ENCODE results near the gene CFAP47. TPM values are rescaled to one million over a fixed set of nuclear protein-coding genes. Genes with fewer than 3 reads are reported as not detected.
A peak's percentile ranks its signal among the peaks of the same experiment; 100 is the strongest.

The CFAP47 gene
- total RNA-seq, 1 donor from 2014 or later: not detected

DNA sequence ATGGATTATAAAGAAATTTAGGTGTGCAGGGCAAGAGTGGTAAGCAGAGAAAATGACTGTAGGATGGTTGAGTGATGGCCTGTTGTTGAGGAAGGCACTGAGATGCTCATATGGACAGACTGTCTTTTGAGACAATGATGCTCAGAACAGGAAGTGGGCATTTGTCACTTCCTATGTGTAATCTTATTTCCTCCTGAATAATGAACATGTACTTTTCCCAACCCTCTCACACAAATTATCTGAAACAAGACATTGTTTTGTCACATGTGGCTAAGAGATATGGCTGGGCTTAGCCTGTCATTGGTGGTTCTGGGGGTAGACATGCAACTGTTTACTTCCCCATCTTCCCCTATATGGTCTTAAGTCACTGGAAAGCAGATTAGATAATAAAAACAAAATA lies 240.5 kb downstream of the CFAP47 start:
- Histone ChIP-seq H3K9ac (ENCODE audit: low read length) (no peak overlapping the region), H4K20me1 (ENCODE audit: insufficient read depth, low read length) (no peaks in the 10 kb centered on the region), H2AFZ (ENCODE audit: low read depth, low read length) (no peak overlapping the region), H3K27me3 (ENCODE audit: insufficient read depth, low read length) (no peaks in the 10 kb centered on the region), H3K36me3 (ENCODE audit: insufficient read depth, low read length) (no peaks in the 10 kb centered on the region), H3K4me1 (ENCODE audit: insufficient read depth, low read length) (no peaks in the 10 kb centered on the region), H3K9me3 (ENCODE audit: insufficient read depth, low read depth, low read length) (no peaks in the 10 kb centered on the region), H3K4me3 (ENCODE audit: insufficient read depth, low read depth, low read length) (no peak overlapping the region), H3K4me2 (ENCODE audit: low read length) (no peak overlapping the region), H3K79me2 (ENCODE audit: insufficient read depth, low read length) (no peaks in the 10 kb centered on the region), H3K27ac (ENCODE audit: low read depth, low read length) (no peak overlapping the region)
- Mint-ChIP-seq H3K27me3 (ENCODE audit: low read depth, unreplicated experiment) (no peaks in the 10 kb centered on the region), H3K27ac (ENCODE audit: unreplicated experiment) (no peak overlapping the region), H3K36me3 (ENCODE audit: low read depth, unreplicated experiment) (no peaks in the 10 kb centered on the region), H3K4me3 (ENCODE audit: unreplicated experiment) (no peak overlapping the region), H3K4me1 (ENCODE audit: low read depth, unreplicated experiment) (no peaks in the 10 kb centered on the region), H3K9me3 (ENCODE audit: unreplicated experiment) (no peaks in the 10 kb centered on the region)
- FAIRE-seq: peak; percentile 90
- no peak for TF ChIP-seq EZH2 (IDR thresholded peaks at IDR 0.05; ENCODE audit: insufficient read depth, low read length)
- TF ChIP-seq, protein P1, sequence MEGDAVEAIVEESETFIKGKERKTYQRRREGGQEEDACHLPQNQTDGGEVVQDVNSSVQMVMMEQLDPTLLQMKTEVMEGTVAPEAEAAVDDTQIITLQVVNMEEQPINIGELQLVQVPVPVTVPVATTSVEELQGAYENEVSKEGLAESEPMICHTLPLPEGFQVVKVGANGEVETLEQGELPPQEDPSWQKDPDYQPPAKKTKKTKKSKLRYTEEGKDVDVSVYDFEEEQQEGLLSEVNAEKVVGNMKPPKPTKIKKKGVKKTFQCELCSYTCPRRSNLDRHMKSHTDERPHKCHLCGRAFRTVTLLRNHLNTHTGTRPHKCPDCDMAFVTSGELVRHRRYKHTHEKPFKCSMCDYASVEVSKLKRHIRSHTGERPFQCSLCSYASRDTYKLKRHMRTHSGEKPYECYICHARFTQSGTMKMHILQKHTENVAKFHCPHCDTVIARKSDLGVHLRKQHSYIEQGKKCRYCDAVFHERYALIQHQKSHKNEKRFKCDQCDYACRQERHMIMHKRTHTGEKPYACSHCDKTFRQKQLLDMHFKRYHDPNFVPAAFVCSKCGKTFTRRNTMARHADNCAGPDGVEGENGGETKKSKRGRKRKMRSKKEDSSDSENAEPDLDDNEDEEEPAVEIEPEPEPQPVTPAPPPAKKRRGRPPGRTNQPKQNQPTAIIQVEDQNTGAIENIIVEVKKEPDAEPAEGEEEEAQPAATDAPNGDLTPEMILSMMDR (IDR thresholded peaks at IDR 0.05; ENCODE audit: insufficient read depth, low read depth, low read length): no peak
- DNase-seq (ENCODE audit: low read depth): no peak

DNA sequence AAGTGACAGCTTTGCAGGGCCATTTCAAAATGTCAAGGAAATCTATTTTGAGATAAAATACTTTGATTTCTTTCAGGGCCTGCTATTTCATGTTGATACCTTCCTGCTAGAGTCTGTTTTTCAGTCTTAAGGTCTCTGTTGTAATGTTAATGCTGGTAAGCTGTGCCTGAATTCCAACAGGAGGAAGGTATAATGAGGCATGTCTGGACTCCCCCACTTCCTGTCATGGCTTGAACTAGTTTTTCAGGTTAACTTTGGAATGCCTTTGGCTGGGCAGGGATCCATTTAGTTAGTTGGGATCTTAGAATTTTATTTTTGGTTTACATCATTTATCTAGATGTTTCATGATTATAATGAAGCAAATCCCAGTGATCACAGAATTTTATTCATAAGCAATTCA lies 279.0 kb downstream of the CFAP47 start:
- H3K36me3 Mint-ChIP-seq (ENCODE audit: low read depth, unreplicated experiment): no peaks in the 10 kb centered on the region
- no peak overlapping the region for H3K4me3 Mint-ChIP-seq (ENCODE audit: unreplicated experiment)
- TF ChIP-seq EZH2 (IDR thresholded peaks at IDR 0.05; ENCODE audit: insufficient read depth, low read length): no peak
- TF ChIP-seq, protein P1 (IDR thresholded peaks at IDR 0.05; ENCODE audit: insufficient read depth, low read depth, low read length): no peak
- DNase-seq (ENCODE audit: low read depth) (no peak), FAIRE-seq (peak; percentile 49)
- H3K4me3 ChIP-seq (ENCODE audit: insufficient read depth, low read depth, low read length): no peak overlapping the region
- H3K27ac ChIP-seq (ENCODE audit: low read depth, low read length): no peak overlapping the region
- H3K79me2 ChIP-seq (ENCODE audit: insufficient read depth, low read length): no peaks in the 10 kb centered on the region
- H4K20me1 ChIP-seq (ENCODE audit: insufficient read depth, low read length): no peaks in the 10 kb centered on the region
- H3K9me3 ChIP-seq (ENCODE audit: insufficient read depth, low read depth, low read length): no peaks in the 10 kb centered on the region
- H3K9ac ChIP-seq (ENCODE audit: low read length): no peak overlapping the region
- no peaks in the 10 kb centered on the region for H3K36me3 ChIP-seq (ENCODE audit: insufficient read depth, low read length)
- H3K27me3 ChIP-seq (ENCODE audit: insufficient read depth, low read length): no peaks in the 10 kb centered on the region
- no peaks in the 10 kb centered on the region for H3K4me1 Mint-ChIP-seq (ENCODE audit: low read depth, unreplicated experiment)
- H3K4me1 ChIP-seq (ENCODE audit: insufficient read depth, low read length): no peaks in the 10 kb centered on the region
- H3K4me2 ChIP-seq (ENCODE audit: low read length): no peak overlapping the region
- H3K27me3 Mint-ChIP-seq (ENCODE audit: low read depth, unreplicated experiment): no peaks in the 10 kb centered on the region
- H3K9me3 Mint-ChIP-seq (ENCODE audit: unreplicated experiment): no peaks in the 10 kb centered on the region
- no peak overlapping the region for H3K27ac Mint-ChIP-seq (ENCODE audit: unreplicated experiment)
- H2AFZ ChIP-seq (ENCODE audit: low read depth, low read length): no peak overlapping the region

DNA sequence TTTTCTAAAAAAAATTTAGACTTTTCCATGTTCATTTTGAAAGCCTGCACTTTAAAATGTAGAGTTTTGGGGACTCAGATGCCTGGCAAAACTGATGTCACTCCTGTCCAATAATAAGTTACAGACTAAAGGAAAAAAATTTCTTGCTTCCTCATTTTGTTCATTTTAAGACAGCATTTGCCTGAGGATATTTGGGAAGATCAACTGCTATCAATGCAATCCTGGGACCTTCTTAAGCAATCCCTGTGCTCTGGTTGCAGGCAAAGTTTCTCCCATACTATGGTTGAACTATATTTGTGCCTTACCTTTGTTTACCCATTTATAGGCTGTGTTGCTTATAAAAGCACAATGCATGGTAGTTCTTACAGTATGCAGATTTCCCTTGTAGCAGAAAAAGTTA lies 280.4 kb downstream of the CFAP47 start:
- Histone ChIP-seq H3K4me3 (ENCODE audit: insufficient read depth, low read depth, low read length) (no peak overlapping the region), H3K79me2 (ENCODE audit: insufficient read depth, low read length) (no peaks in the 10 kb centered on the region), H3K4me2 (ENCODE audit: low read length) (no peak overlapping the region), H4K20me1 (ENCODE audit: insufficient read depth, low read length) (no peaks in the 10 kb centered on the region), H3K27ac (ENCODE audit: low read depth, low read length) (no peak overlapping the region), H2AFZ (ENCODE audit: low read depth, low read length) (no peak overlapping the region), H3K27me3 (ENCODE audit: insufficient read depth, low read length) (no peaks in the 10 kb centered on the region), H3K4me1 (ENCODE audit: insufficient read depth, low read length) (no peaks in the 10 kb centered on the region), H3K9me3 (ENCODE audit: insufficient read depth, low read depth, low read length) (no peaks in the 10 kb centered on the region), H3K36me3 (ENCODE audit: insufficient read depth, low read length) (no peaks in the 10 kb centered on the region), H3K9ac (ENCODE audit: low read length) (no peak overlapping the region)
- Mint-ChIP-seq H3K27me3 (ENCODE audit: low read depth, unreplicated experiment) (no peaks in the 10 kb centered on the region), H3K4me1 (ENCODE audit: low read depth, unreplicated experiment) (no peaks in the 10 kb centered on the region), H3K27ac (ENCODE audit: unreplicated experiment) (no peak overlapping the region), H3K4me3 (ENCODE audit: unreplicated experiment) (no peak overlapping the region), H3K9me3 (ENCODE audit: unreplicated experiment) (no peaks in the 10 kb centered on the region), H3K36me3 (ENCODE audit: low read depth, unreplicated experiment) (no peaks in the 10 kb centered on the region)
- TF ChIP-seq EZH2 (IDR thresholded peaks at IDR 0.05; ENCODE audit: insufficient read depth, low read length): no peak
- no peak for DNase-seq (ENCODE audit: low read depth)
- no peak for FAIRE-seq

All from astrocyte (in vitro differentiated cells and primary cell).